Measurements from ENCODE around the gene SERTAD1.

DNA sequence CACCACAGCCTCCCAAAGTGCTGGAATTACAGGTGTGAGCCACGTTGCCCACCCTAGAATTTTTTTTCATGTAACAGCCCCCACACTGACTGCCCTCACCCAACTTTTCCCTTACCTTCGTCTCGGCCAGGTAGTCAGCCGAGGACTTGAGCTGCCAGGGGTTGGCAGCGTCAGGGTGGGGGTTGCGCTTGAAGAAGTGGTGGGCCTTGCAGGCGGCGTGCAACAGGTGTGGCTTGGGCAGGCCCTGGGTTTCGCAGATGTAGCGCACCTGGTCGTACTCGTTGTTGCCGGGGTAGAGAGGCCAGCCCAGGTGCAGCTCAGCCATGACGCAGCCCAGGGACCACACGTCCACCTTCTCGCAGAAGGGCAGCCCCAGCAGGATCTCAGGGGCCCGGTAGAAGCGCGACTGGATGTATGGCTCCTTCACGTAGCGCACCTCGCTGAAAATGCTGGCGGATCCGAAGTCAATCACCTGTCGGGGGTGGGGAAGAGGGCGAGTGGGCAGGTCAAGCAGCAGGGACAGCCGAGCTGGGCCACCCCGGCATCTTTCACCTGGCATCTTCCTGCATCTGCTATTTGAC, 42.0 kb downstream of the SERTAD1 start:
- no peak for TF ChIP-seq CTCF (IDR thresholded peaks at IDR 0.05)
- no peak for TF ChIP-seq EZH2phosphoT487 (IDR thresholded peaks at IDR 0.05)
- no peak for TF ChIP-seq EZH2 (IDR thresholded peaks at IDR 0.05)

Data from neural progenitor cell (in vitro differentiated cells).